NCI-H2107 (cell line): ENCODE results near the gene UCP3.

ENCODE experiments used
- DNase-seq: peaks from one replicate; lab custom pipeline; 2025; lab: John Stamatoyannopoulos, UW

Gene UCP3

DNA sequence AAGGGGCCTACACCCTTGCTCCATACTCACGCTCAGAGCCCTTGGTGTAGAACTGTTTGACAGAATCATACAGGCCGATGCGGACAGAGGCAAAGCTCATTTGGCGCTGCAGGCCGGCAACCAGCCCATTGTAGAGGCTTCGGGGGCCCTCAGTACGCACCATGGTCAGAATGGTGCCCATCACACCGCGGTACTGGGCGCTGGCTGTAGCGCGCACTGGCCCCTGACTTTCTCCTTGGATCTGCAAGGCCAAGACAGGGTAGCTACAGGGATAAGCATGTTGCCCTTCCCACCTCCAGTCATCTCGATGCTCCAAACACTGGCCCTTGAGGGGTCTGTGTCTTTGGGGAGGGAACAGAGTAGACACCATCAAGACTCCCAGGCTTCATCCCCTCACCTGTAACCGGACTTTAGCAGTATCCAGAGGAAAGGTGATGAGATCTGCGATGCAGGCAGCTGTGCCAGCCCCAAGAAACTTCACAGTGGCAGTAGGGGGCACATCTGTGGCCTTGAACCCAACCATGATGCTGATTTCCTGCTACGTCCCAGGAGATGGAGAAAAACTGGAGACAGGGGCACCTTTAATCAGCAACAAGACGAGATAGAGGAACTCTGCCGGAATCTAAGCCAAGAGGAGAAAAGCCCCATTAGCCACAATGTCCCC lies 30.9 kb downstream of the UCP3 start:
- DNase-seq, result no peak

DNA sequence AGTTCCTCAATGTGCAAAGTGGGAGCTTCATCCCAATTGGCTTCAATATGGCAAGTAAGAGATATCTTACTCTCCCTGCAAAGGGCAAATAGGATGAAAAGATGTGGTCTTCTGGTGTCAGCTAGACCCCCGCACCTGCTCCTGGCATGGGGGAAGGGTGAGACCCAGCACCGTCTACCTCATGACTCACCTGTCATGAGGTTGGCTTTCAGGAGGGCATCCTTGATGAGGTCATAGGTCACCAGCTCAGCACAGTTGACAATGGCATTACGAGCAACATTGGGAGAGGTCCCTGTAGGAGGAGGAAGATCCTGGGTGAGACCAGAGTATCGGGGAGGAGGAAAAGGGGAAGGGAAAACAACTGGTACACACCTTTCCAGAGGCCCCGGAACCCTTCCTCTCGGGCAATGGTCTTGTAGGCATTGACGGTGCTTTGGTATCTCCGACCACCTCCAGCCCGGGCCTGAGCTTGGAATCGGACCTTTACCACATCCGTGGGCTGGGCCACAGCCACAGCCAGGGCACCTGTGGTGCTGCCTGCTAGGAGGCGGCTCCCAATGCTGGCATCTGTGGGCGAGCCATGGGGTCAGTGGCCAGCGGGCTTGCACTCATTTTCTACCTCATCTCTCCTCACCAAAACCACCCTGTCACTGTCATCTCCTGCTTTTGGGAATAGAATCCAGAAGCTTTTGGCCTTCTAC lies 32.3 kb downstream of the UCP3 start:
- DNase-seq, result no peak

DNA sequence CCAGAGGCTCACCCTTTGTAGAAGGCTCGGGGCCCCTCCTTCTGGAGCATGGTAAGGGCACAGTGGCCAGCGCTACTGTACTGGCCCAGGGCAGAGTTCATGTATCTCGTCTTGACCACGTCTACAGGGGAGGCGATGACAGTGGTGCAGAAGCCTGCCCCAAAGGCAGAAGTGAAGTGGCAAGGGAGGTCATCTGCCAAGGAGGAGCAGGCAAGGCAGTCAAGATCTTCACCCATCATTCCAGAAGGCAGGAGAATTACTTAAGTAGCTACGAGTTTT lies 33.5 kb downstream of the UCP3 start:
- no peak for DNase-seq

DNA sequence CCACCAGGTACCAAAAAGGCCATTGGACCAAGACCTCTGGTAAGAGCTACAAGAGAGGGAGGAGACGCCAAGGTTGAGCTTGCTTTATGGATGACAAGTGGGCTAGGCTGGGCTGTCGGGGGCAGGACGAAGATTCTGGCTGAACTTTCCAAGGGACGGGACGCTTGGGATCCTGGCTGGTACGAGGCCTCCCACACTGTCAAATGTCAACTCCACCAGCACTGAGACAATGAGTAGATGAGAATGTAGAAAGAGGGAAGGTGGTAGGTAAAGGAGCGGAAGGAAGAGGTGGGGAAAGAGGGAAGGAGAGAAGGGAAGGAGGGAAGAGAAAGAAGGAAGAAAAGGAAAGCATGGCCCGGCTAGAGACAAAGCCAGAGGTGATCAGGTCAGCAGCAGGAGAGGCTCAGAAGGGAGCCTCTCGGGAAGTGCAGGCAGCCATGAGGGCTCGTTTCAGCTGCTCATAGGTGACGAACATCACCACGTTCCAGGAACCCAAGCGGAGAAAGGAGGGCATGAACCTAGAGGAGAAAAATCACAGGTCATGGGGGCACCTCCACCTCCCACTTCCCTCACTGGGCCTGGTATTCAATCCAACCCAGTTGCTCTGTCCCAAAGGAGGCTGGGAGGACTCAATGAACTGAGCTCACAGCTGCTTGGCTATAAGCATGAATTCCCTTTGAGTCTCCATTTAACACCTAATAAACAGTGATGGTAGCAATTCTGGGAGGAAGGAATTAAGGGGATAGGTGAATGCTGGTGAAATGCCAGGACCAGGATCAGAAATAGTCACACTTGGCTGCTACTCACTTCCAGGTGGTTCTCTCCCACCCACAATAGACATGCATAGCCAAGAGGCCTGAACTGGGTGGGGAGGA lies 34.0 kb downstream of the UCP3 start:
- DNase-seq, result no peak

DNA sequence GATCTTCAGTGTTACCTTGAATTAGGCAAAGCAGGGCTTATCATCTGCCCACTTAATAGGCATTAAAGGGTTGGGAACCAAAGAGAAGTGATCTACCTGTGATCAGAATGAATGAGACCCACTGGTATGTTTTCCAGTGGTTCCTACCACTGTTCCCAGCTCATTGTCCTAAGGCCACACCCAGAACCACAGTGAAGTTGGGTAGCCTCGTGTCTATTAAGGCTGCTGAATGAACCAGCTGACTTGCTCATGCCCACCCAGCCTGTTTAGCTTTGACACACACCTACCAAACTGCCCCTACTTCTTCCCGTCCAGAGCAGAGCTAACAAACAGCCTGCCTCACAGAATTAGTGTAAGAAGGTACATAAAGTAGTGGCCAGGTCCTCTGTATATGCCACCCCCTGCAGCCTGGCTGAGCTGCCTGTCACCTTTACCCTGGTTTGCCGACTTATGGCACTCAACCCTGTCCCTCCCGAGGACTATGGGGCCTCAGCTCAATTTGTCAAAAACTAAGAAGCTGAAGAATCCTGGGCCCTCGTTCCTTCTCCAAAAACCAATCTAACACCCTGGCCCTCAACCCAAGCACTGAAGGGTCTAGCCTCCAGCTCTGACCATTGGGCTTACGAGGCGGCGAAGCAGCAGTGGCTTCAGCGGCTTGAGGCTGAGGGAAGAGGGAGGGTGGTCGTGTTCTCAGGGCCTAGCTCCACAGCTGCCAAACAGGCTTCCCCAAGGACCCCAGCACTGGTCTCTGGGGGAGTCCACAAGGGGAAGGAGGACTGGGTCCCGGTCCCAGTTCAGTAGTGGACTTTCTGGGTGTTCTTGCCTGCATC lies 36.0 kb downstream of the UCP3 start:
- no peak for DNase-seq

DNA sequence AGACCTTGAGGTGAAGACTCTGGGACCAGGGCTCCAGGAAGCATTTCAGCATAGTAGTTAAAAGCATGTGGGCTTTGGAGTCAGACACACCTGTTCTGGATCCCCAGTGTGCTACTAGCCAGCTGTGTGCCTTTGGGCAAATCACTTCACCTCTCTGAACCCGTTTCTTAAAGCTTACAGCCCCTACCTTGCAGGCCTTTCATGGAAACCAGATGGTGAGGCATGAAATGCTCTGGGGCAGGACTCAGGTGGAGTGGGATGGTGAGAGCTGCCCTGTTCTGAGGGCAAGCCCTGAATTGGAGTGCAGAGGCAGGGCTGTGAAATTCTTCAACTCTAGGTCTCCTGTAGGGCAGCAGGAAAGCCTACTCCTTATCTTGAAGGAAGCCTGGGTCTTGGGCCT lies 36.7 kb downstream of the UCP3 start:
- DNase-seq, result no peak

DNA sequence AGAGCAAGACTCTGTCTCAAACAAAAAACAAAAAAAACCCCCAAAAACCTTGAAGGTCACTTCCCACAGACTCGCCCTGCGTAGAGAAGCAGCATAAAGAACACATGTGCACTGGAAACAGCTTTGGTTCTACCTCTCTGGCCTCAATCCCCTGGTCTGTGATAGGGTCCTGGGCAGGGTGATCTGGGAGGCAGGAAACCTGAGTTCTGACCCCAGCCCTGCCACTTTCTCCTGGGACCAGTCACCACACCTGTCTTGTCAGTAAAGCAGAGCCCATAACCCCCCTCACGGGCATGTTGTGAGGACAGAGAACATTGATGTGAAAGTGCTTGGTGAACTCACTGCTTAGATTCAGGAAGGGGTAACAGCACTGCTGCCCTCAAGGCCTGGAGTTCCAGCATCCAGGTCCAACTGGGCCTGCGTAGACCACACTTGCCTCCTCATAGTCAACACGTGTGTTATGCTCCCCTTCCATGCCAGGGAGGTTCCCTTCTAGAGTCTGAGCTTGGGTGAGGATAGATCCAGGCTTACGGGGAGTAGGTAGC lies 37.6 kb downstream of the UCP3 start:
- DNase-seq, result no peak

DNA sequence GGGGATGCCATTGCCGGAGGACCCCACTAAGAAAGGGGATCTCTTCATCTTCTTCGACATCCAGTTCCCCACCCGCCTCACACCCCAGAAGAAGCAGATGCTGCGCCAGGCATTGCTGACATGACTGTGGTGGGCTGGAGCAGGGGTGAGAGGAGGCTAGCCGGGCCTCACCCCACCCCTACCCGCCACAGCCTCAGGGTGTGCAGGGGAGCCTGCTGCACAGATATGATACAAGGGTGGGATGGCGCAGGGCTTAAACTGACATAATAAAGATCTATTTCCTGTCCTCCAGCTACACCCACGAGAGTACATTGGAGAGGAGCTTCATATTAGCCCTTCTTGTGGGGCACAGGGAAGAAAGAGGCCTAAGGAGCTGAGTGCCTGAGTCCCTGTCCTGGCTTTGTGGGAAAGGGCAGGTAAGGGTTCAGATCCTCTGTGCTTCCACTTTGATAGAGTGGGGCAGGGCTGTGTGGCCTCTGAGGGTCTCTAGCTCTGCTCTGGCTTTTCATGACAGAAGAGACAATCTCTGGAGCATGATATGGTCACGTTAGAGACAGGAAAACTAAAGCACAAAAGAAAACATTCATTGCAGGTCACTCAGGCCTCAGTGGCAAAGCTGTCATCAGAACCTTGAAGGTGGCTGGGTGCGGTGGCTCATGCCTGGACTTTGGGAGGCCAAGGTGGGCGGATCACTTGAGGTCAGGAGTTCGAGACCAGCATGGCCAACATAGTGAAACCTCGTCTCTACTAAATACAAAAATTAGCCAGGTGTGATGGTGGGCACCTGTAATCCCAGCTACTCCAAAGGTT lies 38.7 kb downstream of the UCP3 start:
- DNase-seq, result no peak

DNA sequence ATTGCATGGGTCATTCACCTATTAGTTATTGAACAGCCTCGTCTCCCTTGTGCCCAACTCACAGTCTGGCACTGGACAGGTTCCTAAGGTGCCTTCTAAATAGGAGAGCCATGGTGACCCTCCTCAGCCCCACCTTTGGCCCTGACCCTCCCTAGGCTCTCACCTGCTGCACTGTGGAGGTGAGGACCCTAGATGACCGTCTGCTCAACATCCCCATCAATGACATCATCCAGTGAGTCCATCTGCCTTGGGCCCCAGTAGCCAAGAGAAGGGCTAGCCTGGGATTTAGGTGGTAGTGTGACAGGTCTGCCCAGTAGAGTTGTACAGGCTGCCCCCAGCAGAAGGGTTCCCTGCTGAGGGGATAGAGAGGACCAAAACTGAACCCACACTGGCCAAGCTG lies 39.8 kb downstream of the UCP3 start:
- no peak for DNase-seq

DNA sequence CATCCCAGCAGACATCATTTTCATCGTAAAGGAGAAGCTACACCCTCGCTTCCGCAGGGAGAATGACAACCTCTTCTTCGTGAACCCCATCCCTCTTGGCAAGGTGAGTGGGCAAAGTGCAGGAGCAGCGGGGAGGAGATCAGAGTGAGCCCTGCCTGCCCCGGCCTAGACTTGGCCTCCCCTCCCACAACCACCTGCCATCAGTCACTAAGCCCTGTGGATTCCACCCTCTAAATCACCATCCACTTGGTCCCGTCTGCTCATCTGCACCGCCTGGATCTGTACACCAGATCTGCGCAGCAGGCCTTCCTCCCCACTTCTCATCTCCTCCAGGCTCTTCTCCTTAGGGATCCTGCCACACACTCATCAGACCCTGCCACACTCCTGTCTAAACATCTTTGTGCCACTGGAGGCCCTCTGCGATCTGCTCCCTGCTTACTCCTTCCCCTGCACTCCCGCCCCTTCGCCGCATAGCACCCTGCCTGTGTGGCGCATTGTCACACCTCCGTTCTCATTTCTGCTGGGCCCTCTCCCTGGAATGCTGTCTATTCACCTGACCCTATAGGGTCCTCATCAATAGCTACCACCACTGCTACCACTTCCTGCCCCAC lies 40.4 kb downstream of the UCP3 start:
- no peak for DNase-seq

DNA sequence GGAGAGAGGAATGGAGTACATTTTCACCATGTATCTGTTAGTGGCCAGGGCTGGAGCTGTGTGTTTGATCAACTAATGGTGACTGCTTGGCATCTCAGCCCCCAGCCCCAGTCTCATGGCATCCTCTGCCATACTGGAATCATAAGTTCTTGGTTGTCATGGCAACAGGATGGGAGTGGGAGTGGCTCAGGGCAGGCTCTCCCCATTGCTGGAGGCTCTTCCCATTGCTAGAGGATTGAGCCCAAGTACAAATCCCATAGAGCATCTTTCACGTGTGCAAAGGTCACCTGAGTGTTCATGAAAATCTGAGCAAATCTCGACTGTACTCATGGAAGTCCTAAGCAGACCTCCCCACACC lies 43.1 kb downstream of the UCP3 start:
- DNase-seq, result no peak

DNA sequence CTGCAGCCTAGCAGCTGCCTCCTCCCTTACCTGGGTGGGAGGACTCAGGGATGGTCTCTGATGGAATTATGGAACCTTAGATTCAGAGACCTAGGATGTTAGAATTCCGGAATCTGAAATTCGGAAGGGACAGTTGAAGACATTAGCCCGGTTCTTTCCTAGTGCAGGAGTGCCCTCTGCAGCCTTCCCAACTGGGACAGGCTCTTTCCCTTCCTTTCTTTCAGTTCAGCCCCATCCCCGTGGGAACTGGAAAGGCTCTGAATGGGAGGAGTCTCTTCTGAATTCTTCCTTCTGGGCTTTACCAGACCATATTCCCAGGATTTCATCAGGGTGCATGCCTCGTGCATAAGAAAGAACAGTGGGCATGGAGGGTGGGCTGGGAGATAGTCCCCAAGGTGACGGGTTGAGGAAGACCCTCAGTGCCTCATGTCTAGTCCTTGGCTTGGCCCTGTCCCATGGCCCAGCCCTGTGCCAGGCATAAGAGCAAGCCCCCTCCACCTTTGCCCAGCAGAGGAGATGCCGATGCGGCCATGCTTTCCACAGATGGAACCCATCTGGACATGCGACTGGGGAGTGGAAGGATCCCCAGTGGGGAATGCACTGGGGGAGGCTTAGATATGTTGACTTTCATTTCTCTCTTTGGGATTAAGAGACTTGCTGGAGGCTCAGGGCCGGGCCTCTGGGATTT lies 43.7 kb downstream of the UCP3 start:
- no peak for DNase-seq

DNA sequence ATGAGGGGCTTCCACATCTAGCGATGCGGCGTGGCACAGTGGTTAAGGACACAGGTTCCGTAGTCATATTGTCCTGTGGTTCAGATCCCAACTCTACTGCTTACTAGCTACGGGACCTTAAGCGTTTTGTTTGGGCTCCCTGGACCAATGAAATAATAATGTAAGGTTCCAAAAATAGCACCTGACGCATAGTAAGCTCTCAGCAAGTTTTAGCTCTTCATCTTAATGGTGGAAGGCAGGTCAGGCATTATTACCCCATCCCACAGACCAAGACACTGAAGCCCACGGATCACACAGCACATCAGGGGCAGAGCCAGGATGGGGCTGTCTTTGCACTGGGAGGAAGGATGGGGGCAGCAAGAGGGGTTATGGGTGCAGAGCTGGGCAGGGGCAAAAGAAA lies 45.0 kb downstream of the UCP3 start:
- no peak for DNase-seq

DNA sequence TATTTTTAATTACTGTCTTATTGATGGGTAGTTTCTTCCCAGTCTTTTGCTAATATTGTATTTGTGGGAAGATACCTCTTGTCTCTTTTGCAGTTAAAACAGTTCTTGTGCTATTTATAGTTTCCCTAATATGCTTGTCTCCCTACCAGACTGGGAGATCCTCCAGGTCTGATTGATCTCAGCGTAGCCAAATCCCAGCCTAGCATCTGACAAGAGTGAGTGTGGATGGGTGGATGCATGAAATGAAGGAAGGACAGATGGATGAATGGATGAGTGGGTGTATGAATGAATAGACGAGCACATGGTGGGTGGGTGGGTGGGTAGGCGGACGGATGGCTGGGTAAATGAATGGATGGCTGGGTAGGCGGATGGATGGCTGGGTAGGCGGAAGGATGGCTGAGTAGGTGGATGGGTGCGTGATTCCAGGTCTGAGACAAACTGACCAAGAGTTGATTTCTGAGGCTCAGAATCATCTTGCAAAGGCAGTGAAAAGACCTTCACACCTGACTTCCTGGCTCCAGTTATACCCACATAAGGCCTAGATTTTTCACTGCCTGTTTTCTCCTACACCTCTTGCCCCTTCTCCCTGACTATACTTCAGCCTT lies 46.7 kb downstream of the UCP3 start:
- DNase-seq, result no peak

DNA sequence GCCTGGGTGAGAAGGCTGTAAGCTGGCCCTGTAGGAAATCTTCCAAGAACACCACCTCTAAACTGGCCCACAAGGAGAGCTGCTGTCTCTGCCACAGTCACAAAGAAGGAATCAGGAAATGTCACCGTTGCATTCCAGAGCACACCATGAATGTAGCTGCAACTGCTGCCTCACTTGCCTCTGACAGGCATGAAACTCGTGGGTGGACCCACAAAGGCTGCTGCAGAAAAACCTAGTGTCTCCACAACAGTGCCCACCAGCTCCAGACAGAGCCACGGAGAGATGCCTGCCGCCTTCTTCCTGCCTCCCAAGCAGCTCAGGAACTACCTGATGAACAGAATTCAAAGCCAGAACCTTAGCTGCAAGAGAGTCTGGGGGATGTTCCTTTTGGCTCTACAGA lies 47.6 kb downstream of the UCP3 start:
- DNase-seq, result no peak

DNA sequence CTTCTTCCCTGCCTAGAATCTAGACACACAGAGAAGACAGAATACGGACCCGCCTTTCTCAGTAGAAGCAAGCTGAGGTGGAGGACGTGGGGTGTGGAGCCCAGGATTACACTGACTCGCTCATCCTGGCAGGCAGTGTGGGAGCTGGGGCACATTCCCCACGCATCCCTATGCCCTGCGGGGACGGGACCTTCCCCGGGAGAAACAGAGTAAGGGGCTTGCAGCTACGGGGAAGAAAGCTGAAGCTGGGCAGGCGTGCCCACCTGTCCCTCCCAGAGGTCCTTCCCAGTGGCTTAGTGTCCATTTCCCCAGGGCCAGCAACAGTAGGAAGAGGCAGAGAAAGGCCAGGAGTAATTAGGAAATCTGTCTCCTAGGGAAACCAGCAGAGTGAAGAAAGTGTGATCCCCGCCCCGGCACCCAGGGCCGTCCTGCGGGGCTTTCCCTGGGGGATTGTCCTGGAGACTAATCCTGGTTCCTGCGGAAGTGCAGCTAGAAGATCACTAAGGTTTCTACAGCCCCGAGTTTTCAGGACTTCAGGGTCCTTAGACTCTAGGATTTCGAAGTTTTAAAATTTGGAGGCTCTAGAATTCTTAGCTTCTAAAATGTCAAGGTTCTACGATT lies 50.3 kb downstream of the UCP3 start:
- DNase-seq, result no peak

DNA sequence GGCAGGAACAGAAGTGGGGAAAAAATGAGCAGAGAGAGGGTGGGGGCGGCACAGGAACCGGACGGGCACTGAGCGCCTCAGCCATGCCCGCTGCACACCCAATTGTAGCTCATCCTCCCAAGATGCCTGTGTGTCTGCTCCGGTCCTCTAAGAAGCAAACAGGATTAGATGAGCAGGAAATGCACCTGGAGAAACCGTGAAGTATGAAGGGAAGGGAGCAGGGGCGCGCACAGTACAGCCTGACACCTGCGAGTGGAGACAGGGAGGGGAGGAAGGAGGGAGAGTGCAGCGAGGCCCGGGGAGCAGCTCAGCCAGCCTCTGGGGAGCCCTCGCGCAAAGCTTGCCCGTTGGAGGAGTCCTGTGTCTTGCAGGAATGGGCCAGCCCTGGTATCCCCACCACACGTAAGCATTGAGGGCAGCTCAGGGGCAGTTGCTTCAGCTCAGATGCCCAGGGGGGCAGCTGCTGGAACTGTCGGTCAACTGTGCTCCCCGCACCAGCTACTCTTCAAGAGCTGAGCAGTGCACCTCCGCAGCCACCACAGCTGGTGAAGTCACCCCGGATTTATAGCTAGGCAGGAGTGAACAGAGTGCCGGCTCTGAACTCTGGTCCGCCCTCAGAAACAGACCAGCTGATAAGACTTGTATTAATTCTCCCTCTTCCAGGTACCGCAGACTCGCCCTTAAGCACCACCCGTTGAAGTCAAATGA lies 51.1 kb downstream of the UCP3 start:
- no peak for DNase-seq

DNA sequence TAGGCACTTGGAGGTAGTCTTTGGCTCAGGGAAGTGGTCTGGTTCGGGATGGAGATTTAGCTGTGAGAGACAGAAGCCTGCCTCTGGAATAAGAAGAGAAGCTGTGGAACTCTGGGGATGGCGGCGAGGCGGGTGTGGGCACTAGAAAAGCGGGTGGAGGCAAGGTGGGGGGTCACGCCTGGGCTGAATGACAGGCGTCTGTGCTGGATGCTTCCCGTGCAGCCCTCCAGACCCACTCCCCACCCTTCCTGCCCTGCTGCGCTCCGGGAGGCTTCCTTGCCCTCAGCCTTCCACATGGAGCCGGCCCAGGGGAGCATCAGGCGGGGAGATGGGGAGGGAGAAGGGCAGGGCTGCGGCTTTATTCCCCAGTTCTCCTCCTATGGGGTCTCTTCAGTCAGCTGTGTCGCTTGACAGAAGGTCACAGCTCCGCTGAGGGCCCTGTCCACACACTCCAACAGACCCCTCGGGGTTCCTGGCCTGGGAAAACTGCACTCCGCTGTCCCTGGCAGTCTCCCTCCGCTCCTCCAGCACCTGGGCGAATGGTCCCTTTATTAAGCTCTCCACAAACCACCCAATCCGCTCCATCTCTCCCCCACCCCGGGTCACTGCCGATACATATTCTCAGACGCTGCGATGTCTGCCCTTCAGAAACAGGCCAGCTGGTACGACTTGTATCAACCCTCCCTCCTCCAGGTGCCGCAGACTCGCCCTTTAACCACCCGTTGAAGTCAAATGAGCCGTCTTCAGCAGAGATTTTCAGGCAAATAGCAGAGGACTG lies 51.8 kb downstream of the UCP3 start:
- DNase-seq, result no peak
